Glutamatergic neuron (in vitro differentiated cells): Measurements from ENCODE around the gene ST6GALNAC3. TPM values are rescaled to one million over a fixed set of nuclear protein-coding genes. Genes with fewer than 3 reads are reported as not detected.

Experiments
- DNase-seq: peaks from one replicate; pipeline ENCODE4 v3.0.0; 2022
- H3K27ac Mint-ChIP-seq: one replicate; pipeline ENCODE4 v1.8.0; 2020; ENCODE audit warnings: mild to moderate bottlenecking, mixed read lengths, inconsistent platforms; ENCODE audit not compliant: unreplicated experiment
- H3K27me3 Mint-ChIP-seq: one replicate; pipeline ENCODE4 v1.8.0; 2020; ENCODE audit warnings: mild to moderate bottlenecking, moderate library complexity, mixed read lengths, inconsistent platforms; ENCODE audit not compliant: unreplicated experiment
- H3K36me3 Mint-ChIP-seq: one replicate; pipeline ENCODE4 v1.8.0; 2020; ENCODE audit warnings: mild to moderate bottlenecking, mixed read lengths, inconsistent platforms; ENCODE audit not compliant: unreplicated experiment
- H3K4me1 Mint-ChIP-seq: one replicate; pipeline ENCODE4 v1.8.0; 2020; ENCODE audit warnings: mild to moderate bottlenecking, low read depth, mixed read lengths, inconsistent platforms; ENCODE audit not compliant: unreplicated experiment
- H3K4me3 Mint-ChIP-seq: one replicate; pipeline ENCODE4 v1.8.0; 2020; ENCODE audit warnings: mild to moderate bottlenecking, mixed read lengths, inconsistent platforms; ENCODE audit not compliant: unreplicated experiment
- H3K9me3 Mint-ChIP-seq: one replicate; pipeline ENCODE4 v1.8.0; 2020; ENCODE audit warnings: mild to moderate bottlenecking, moderate library complexity, mixed read lengths, inconsistent platforms; ENCODE audit not compliant: unreplicated experiment
- CTCF ChIP-seq: fragments of 200-600 bp; sonication (generic); IDR thresholded peaks from one replicate; pipeline ENCODE4 v1.5.0; 2021; ENCODE audit not compliant: partially characterized antibody, unreplicated experiment
- total RNA-seq: library from RNA; stranded (reverse); fragmentation: NEBNext Ultra II Directional; extraction: Animal tissue kit (Norgen Biotek cat#: 25700); gene quantifications from one replicate; pipeline ENCODE4 v1.2.1, GENCODE V29; 2021; ENCODE audit not compliant: unreplicated experiment

Gene ST6GALNAC3
- total RNA-seq, 1 donor from 2014 or later, result 6.5 TPM

GRCh38 chr1:76554283-76554682 is 479.7 kb downstream of the ST6GALNAC3 start:
- Mint-ChIP-seq H3K27ac (no peak overlapping the region), H3K27me3 (no peaks in the 10 kb centered on the region), H3K4me1 (no peaks in the 10 kb centered on the region), H3K4me3 (no peak overlapping the region), H3K36me3 (no peaks in the 10 kb centered on the region), H3K9me3 (no peaks in the 10 kb centered on the region)
- no peak for DNase-seq
- TF ChIP-seq CTCF, result no peak

DNA sequence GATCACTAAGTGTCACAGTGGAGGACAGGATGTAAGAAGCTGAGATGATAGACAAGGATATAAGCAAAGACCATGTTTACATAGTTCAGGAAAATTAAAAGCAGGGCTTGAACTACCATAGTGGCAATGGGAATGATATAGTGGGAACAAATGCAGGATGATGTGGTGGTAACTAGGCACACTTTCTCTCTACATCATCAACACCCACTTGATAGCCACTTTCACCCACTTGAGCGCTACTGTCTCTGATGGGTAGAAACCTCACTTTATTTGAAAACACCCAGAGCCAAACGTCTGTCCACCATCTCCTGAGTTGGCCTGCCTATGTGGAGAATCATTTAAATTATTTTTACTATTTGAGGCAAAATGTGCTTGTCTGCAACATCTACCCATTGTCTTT is 487.7 kb downstream of the ST6GALNAC3 start:
- no peaks in the 10 kb centered on the region for H3K27me3 Mint-ChIP-seq

GRCh38 chr1:76568573-76569238 is 494.2 kb downstream of the ST6GALNAC3 start:
- Mint-ChIP-seq H3K27me3 (peaks cover 4% of the 10 kb centered on the region), H3K36me3 (no peaks in the 10 kb centered on the region), H3K4me3 (no peak overlapping the region), H3K4me1 (peaks cover 2% of the 10 kb centered on the region), H3K9me3 (no peaks in the 10 kb centered on the region), H3K27ac (no peak overlapping the region)
- no peak for DNase-seq
- TF ChIP-seq CTCF, result no peak

More for the DNA sequence above, 487.7 kb downstream of the ST6GALNAC3 start:
- Mint-ChIP-seq H3K36me3 (no peaks in the 10 kb centered on the region), H3K27ac (no peak overlapping the region), H3K4me3 (no peak overlapping the region), H3K4me1 (peaks cover 2% of the 10 kb centered on the region), H3K9me3 (no peaks in the 10 kb centered on the region)
- TF ChIP-seq CTCF, result no peak
- DNase-seq, result no peak

DNA sequence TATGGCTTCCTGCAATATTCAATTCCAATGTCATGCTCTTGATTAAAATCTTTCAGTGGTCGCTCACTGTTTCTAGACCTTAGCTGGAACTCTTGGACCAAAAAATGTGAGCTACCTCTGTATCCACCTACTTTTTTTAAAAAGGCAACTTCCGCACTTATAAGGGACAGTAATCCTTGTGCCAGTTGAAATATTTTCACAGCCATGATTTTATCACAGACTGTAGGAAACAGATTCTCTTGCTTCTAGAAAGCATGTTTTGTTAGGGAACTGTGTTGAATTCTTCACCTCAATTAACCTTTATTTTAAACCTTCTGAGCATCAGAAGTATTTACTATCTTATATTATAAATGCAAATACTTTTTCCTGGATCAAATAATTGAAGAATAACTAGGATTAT is 496.7 kb downstream of the ST6GALNAC3 start:
- H3K27ac Mint-ChIP-seq, result no peak overlapping the region
- H3K4me1 Mint-ChIP-seq, result peaks cover 2% of the 10 kb centered on the region
- H3K9me3 Mint-ChIP-seq, result no peaks in the 10 kb centered on the region
- no peaks in the 10 kb centered on the region for H3K36me3 Mint-ChIP-seq
- no peak overlapping the region for H3K4me3 Mint-ChIP-seq
- DNase-seq, result no peak
- no peak for TF ChIP-seq CTCF
- H3K27me3 Mint-ChIP-seq, result peaks cover 4% of the 10 kb centered on the region

DNA sequence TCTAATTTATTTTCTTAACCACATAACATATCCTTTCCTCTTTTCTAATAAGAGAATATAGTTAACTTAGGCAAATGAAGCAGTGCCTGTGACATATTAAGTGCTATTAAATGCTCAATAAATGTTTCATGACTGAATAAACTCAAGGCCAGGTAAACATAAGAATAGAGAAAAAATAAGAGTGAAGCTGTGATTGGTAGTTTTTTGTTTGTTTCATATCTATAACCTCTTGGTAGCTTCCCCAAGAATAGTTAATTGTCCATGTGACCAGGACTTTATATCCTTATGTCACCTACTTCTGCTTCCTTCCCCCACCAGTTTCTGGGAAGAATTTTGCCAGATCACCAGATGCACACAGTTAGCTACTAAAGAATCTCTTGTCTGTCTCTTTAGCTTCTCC is 497.7 kb downstream of the ST6GALNAC3 start:
- H3K36me3 Mint-ChIP-seq, result no peaks in the 10 kb centered on the region
- H3K4me1 Mint-ChIP-seq, result peaks cover 7% of the 10 kb centered on the region
- no peak overlapping the region for H3K27ac Mint-ChIP-seq

More for the DNA sequence above, 497.7 kb downstream of the ST6GALNAC3 start:
- peaks cover 4% of the 10 kb centered on the region for H3K27me3 Mint-ChIP-seq
- no peaks in the 10 kb centered on the region for H3K9me3 Mint-ChIP-seq
- no peak overlapping the region for H3K4me3 Mint-ChIP-seq
- TF ChIP-seq CTCF, result no peak
- DNase-seq, result no peak
